ENCODE measurements around the gene PDCD1LG2.

PDCD1LG2 gene

GRCh38 chr9:5611321-5612184, 101.2 kb downstream of the PDCD1LG2 start:
- no peak for DNase-seq (ENCODE audit: low read depth in 2 of 2)

GRCh38 chr9:5612185-5612530, 101.8 kb downstream of the PDCD1LG2 start:
- DNase-seq (ENCODE audit: low read depth in 2 of 2), result no peak

GRCh38 chr9:5614192-5614591, 103.9 kb downstream of the PDCD1LG2 start:
- no peak for DNase-seq (ENCODE audit: low read depth in 2 of 2)

DNA sequence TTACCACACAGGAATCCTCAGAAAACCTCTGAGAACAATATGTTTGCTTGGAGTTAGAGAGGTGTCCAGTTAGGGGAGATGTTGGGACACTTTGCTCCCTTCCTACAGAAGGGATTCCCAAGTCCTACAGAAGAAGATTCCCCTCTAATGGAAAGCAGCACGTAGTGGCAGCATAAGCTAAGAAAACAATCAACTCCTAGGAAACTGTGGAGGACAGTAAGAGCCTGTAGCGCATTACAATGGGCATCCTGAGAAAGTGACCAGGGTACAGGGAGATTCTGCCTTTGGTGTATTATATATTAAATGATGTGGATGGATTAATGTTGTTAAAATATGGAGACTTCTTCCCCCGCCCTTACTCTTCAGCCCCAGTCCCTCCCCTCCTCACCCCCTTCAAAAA, 104.7 kb downstream of the PDCD1LG2 start:
- DNase-seq (ENCODE audit: low read depth in 2 of 2), result no peak

GRCh38 chr9:5617749-5618148, 107.4 kb downstream of the PDCD1LG2 start:
- no peak for DNase-seq (ENCODE audit: low read depth in 2 of 2)

- no peak for DNase-seq (ENCODE audit: low read depth in 2 of 2)
These were observed 110.2 kb downstream of the PDCD1LG2 start for GRCh38 chr9:5620494-5620893.

Measured in stimulated activated CD8-positive, alpha-beta memory T cell treated with anti-CD3 and anti-CD28 coated beads, Interleukin-7, amount 100 ng/mL, for 1 hour (primary cell).